ENCODE measurements around the gene DCAF8.

DCAF8 gene

DNA sequence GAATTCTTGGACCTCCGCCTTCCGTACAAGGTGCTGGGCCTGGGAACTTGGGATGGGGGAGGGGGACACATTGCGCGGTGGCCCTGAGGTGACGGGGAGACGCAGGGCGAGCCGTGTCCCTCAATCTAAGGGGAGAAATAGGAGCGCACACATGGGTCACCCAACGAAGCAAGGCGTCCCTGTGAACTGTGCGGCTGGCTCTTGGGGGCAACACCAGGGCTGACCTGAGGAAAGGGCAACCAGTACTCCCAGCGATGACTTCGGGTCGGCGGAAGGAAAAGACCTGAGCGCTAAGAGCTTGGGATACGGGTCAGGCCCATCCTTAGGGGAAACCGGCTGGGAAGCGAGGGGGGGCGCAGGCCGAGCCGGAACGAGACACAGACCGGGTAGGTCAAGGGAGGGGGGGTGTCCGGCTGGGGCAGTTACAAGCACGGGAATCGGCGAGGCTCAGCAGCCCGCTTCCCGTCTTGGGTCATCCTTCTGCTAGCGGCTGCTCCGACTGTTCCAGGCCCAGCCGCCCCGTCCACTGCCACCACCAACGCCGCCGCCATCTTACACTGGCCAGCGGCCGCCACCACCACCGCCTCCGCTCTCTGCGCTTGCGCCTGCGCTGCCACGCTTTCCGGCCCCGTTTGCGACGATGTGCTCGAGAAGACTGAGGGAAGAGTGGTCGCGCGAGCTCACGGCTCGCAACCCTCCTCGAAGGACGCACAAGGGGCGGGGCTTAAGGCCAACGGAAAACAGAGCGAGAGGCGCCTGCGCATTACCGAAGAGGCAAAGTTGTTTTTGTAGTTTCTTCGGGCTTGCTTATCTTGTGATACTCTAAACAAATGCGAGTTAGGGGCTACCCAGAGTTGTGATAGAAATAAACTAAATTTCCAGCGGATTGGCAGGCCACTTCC lies at the start of gene DCAF8:
Gene DCAF8, minus strand, starts transcription at position 657 of the 902 bp plus-strand sequence. CDS start 18,541 bp downstream, outside the sequence.
- H3K4me3 ChIP-seq (replicated peaks; ENCODE audit: low read depth, low read length) = peak within 1 kb of the TSS; percentile 97

DNA sequence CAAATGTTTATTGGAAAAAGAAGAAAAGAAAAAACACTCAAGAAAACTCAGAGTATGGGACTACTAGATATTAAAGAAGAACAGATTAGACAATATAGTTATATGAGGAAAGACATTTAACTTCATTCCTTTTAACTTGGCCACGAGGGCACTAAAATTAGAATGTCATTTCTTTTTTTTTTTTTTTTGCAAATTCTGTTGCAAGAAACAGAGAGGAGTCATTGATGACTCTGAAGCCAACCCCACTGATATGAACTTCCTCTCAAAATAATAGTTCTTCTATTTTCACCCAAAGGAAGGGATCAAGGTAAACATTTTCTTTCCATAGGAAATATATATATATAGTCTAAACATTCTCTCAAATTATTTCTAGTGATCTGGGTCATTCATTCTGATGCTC lies 47.2 kb upstream of the DCAF8 start:
- no peak for DNase-seq (ENCODE audit: extremely low read depth, low read depth)
- no peak overlapping the region for H3K4me3 ChIP-seq (replicated peaks; ENCODE audit: low read depth, low read length)
- TF ChIP-seq, protein P1, sequence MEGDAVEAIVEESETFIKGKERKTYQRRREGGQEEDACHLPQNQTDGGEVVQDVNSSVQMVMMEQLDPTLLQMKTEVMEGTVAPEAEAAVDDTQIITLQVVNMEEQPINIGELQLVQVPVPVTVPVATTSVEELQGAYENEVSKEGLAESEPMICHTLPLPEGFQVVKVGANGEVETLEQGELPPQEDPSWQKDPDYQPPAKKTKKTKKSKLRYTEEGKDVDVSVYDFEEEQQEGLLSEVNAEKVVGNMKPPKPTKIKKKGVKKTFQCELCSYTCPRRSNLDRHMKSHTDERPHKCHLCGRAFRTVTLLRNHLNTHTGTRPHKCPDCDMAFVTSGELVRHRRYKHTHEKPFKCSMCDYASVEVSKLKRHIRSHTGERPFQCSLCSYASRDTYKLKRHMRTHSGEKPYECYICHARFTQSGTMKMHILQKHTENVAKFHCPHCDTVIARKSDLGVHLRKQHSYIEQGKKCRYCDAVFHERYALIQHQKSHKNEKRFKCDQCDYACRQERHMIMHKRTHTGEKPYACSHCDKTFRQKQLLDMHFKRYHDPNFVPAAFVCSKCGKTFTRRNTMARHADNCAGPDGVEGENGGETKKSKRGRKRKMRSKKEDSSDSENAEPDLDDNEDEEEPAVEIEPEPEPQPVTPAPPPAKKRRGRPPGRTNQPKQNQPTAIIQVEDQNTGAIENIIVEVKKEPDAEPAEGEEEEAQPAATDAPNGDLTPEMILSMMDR (IDR thresholded peaks at IDR 0.05; ENCODE audit: low read depth, low read length, missing control alignments) = no peak

More for the DNA sequence above, at the start of gene DCAF8:
- DNase-seq (ENCODE audit: extremely low read depth, low read depth) = peak; percentile 92
- TF ChIP-seq, protein P1 (IDR thresholded peaks at IDR 0.05; ENCODE audit: low read depth, low read length, missing control alignments) = no peak

DNA sequence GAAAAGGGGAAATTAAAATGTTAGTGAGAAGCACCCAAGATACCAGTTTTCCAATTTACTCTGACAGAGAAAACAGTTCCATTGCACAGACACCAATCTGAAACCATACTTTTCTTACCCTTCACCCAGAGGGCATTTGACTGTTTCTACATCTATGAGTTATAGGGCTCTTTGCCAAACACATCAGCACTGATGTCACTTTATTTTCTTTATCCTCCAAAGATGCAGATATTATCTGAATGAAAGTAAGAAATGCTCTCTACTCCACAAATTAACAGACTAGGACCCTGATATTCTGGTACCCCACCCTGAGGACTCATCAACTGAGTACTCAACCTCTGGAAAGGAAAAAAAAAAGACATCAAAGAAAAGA lies 46.8 kb upstream of the DCAF8 start:
- no peak overlapping the region for H3K4me3 ChIP-seq (replicated peaks; ENCODE audit: low read depth, low read length)
- DNase-seq (ENCODE audit: extremely low read depth, low read depth) = no peak
- TF ChIP-seq, protein P1 (IDR thresholded peaks at IDR 0.05; ENCODE audit: low read depth, low read length, missing control alignments) = no peak

DNA sequence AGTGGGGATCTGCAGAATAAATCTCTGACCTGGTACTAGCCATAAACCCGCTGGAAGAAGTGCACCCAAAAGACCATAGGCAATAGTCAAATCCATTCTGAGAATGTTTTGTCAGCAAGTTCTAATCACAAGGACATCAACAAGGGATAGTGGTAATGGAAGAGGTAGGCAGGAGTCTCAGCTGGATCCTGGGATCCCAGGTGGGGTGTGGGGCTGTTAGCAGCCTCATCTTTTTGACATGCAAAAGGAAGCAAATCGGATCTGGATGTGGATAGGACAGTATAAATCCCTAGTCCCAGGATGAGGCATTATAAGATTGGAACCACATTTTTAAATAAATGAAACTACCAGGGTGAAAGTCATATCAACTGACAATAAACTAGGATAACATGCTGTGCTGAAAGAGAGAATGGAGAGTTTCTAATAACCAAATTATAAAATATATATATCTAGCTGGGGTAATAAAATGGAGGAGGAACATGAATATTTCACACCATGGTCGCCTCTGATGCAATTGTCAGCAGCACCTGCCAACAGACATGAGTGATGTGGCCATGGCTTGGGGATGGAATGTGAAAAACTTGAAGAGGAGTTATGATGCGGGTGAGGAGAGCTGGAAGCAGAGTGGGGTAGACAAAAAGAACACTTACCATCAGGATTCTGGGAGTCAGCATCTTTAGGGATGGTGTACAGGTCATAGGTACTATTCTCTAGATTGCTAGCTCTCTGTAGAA lies 46.3 kb upstream of the DCAF8 start:
- TF ChIP-seq, protein P1 (IDR thresholded peaks at IDR 0.05; ENCODE audit: low read depth, low read length, missing control alignments) = no peak
- no peak overlapping the region for H3K4me3 ChIP-seq (replicated peaks; ENCODE audit: low read depth, low read length)
- no peak for DNase-seq (ENCODE audit: extremely low read depth, low read depth)

DNA sequence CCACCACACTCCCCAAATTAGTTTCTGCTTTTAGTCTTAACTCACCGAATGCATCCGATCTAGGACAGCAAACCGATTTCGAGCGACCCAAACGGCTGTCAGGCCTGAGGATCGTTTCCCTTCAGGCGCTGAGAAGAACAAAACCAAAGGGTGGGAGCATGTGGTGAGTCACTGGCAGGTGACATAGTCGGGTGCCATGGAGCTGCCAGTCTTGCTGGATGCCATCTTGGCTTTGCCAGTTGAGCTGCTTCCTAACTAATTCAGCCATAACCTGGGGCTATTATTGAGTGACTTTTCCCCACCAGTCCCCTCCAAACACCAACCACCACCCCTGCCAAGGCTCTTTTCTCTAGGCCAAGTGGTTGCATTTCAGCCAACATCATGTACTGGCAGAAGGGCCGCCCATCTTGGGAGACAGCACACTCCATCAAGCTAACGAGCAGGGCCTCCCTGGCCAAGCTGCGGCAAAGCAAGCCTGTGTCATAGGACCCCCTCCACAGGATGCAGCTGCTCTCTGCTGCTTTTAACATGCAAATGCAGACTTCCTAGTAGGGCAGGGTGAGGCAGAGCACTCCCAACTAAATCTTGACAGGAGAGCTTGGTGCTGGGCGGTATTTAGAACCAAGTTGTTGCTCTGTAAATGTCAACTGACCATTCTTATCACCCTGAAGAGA lies 44.9 kb upstream of the DCAF8 start:
- TF ChIP-seq, protein P1 (IDR thresholded peaks at IDR 0.05; ENCODE audit: low read depth, low read length, missing control alignments) = no peak
- DNase-seq (ENCODE audit: extremely low read depth, low read depth) = no peak
- no peak overlapping the region for H3K4me3 ChIP-seq (replicated peaks; ENCODE audit: low read depth, low read length)

DNA sequence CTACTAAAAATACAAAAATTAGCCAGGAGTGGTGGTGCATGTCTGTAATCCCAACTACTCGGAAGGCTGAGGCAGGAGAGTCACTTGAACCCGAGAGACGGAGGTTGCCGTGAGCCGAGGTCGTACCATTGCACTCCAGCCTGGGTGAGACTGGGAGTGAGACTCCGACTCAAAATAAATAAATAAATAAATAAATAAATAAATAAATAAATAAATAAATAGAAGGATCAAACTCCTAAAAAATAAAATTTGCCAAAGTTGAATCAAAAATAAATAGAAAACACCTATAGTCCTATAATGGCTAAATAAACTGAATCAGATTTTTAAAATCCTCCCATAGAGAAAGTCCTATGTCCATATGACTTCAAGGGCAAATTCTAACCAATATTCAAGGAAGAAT lies 37.8 kb upstream of the DCAF8 start:
- TF ChIP-seq, protein P1 (IDR thresholded peaks at IDR 0.05; ENCODE audit: low read depth, low read length, missing control alignments) = no peak
- H3K4me3 ChIP-seq (replicated peaks; ENCODE audit: low read depth, low read length) = no peak overlapping the region
- no peak for DNase-seq (ENCODE audit: extremely low read depth, low read depth)
